Neural progenitor cell (in vitro differentiated cells): ENCODE results near the gene ABHD16B.

Experiments used
- CTCF ChIP-seq: fragments of 200-600 bp; sonication (generic); IDR thresholded peaks from 2 replicates; pipeline ENCODE4 v1.5.1; 2017; ENCODE audit warnings: antibody characterized with exemption, mild to moderate bottlenecking
- EZH2 ChIP-seq: fragments of 200-600 bp; sonication (generic); IDR thresholded peaks from 2 replicates; pipeline ENCODE4 v1.6.1; 2017; ENCODE audit warnings: antibody characterized with exemption, mild to moderate bottlenecking, moderate library complexity

- TF ChIP-seq CTCF: no peak
- no peak for TF ChIP-seq EZH2
Observed at GRCh38 chr20:63847237-63848002, 13.9 kb upstream of the ABHD16B start.
